Esophagus muscularis mucosa (tissue), 4 donors: ENCODE results near the gene ERV3-1. TPM values are rescaled to one million over a fixed set of nuclear protein-coding genes. Genes with fewer than 3 reads are reported as not detected.
"Not testable (repeated sequence)": the region's sequence is repeated elsewhere in the genome, so short reads cannot be mapped to it uniquely, and the experiment has no call there.

Experiments
- DNase-seq: peaks from one replicate; pipeline ENCODE4 v3.0.0-alpha.2; 2017; ENCODE audit errors: extremely low spot score
- H3K27ac ChIP-seq, 4 donors: fragments of 200-600 bp; sonication (generic); replicated peaks in 1 of 4; 1 replicate in 3 of 4; 2 replicates in 1 of 4; pipeline ENCODE4 v1.5.1; 2016 to 2019; ENCODE audit warnings: mild to moderate bottlenecking in 1 of 4
- H3K27me3 ChIP-seq, 4 donors: fragments of 200-600 bp; sonication (generic); one replicate each; pipeline versions ENCODE4 v1.5.1 to v1.6.0; 2016 to 2019
- H3K36me3 ChIP-seq, 4 donors: fragments of 200-600 bp; sonication (generic); one replicate each; pipeline ENCODE4 v1.5.1; 2016 to 2019
- H3K4me1 ChIP-seq, 4 donors: fragments of 200-600 bp; sonication (generic); one replicate each; pipeline ENCODE4 v1.5.1; 2016 to 2019
- H3K4me3 ChIP-seq, 4 donors: fragments of 200-600 bp; sonication (generic); 1 replicate in 2 of 4; 2 replicates in 2 of 4; pipeline ENCODE4 v1.5.1; 2016 to 2019; ENCODE audit warnings: mild to moderate bottlenecking in 4 of 4, moderate library complexity in 1 of 4
- H3K9me3 ChIP-seq, 4 donors: fragments of 200-600 bp; sonication (generic); 1 replicate in 3 of 4; 2 replicates in 1 of 4; pipeline ENCODE4 v1.5.1; 2016 to 2019
- CTCF ChIP-seq, 3 experiments: fragments of 200-600 bp in 2 of 3; fragments of 450-650 bp in 1 of 3; sonication (generic) in 2 of 3; IDR thresholded peaks; one replicate each; pipeline ENCODE4 v1.5.1; 2017 to 2019; ENCODE audit warnings: antibody characterized with exemption in 3 of 3, mild to moderate bottlenecking in 2 of 3, moderate library complexity in 1 of 3
- POLR2A ChIP-seq: fragments of 450-650 bp; IDR thresholded peaks from one replicate; pipeline ENCODE4 v1.6.1; 2017; ENCODE audit warnings: antibody characterized with exemption, moderate library complexity, mild to moderate bottlenecking, low read depth
- POLR2AphosphoS5 ChIP-seq, 2 donors: sonication (generic); formaldehyde crosslinking; IDR thresholded peaks; one replicate each; pipeline ENCODE4 v1.6.1; 2017; ENCODE audit warnings: antibody characterized with exemption in 2 of 2
- WGBS: methylation state at CpG from one replicate; pipeline ENCODE4 v1.1.5; 2018; 5-methylcytosine and 5-hydroxymethylcytosine counted together
- intact Hi-C: fragments of 100-400 bp; cut with DNase I; formaldehyde crosslinking; loops from one replicate; pipeline ENCODE4 v1.15.1; 2023
- total RNA-seq, 4 donors: library from RNA; depleted of rRNA; stranded (reverse); fragments of >200 nt; gene quantifications; one replicate each; pipeline versions ENCODE4 v1.1.0 to v1.2.1, GENCODE V29; 2016

Gene ERV3-1
- total RNA-seq, 4 donors from 2014 or later = 5.3 to 11.6 (median 7.5) TPM

DNA sequence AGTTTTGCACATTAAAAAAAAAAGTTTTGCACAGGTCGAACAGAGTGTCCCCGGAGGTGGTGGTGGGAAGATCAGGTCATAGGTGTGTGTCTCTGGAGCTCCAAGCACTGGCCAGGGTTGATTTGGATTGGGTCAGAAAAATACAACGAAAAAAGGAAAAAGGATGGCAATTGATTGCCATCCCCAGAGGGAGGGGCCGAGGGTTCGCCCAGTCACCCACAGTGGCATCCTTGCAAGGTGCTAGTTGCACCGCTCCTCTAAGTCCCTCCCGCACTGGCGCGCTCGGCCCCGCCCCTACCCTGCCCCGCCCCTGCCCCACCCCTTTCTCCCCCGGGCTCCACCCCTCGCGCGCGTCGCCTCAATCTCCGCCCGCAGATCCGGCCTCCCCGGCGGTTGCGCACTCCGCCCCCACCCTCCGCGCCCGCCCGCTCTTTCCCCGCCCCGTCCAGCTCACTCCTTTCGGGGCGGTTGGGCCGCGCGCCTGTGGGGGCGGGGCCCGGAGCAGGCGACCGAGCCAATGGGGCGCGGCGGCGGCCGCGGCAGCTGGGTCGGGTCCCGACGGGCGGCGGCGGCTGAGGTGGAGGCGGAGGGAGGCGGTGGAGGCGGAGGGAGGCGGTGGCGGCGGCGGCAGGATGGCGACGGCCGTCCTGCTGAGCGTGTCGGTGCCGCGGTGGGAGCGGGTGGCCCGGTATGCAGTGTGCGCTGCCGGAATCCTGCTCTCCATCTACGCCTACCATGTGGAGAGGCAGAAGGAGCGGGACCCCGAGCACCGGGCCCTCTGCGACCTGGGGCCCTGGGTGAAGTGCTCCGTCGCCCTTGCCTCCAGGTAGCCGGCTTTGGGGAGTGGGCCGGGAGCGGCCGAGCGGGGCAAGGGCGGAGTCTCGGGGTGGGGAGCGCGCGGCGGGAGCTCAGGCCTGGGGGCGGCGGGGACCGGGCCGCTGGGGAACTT is 31.5 kb upstream of the ERV3-1 start:
- peak overlapping the region; percentile 89 to 94 (median 92) for H3K27ac ChIP-seq
- peak; percentile 99 for DNase-seq
- WGBS = 7% methylated on average over 19 of the region's 92 CpGs
- no peaks in the 10 kb centered on the region for H3K9me3 ChIP-seq
- peaks cover 9 to 26% (median 22%) of the 10 kb centered on the region in 4 donors for H3K4me1 ChIP-seq
- peak overlapping the region; percentile 81 to 96 (median 84) for H3K4me3 ChIP-seq
- no peaks in the 10 kb centered on the region for H3K27me3 ChIP-seq
- intact Hi-C loops = loop anchor here (2.0 kb wide), 1 partner anchor 39 kb away; no protein-coding TSS in a partner anchor
- TF ChIP-seq POLR2AphosphoS5 (IDR thresholded peaks at IDR 0.05) = peak; percentile 9 to 46
- no peak for TF ChIP-seq POLR2A
- TF ChIP-seq CTCF (IDR thresholded peaks at IDR 0.05) = no peak
- no peaks in the 10 kb centered on the region for H3K36me3 ChIP-seq

GRCh38 chr7:65036526-65036925 is 30.0 kb upstream of the ERV3-1 start:
- Histone ChIP-seq H3K27ac (peak overlapping the region; percentile 18 to 65 (median 46)), H3K4me1 (peaks cover 9 to 26% (median 22%) of the 10 kb centered on the region in 4 donors)
- H3K9me3 ChIP-seq, H3K27me3 ChIP-seq, DNase-seq, H3K4me3 ChIP-seq, H3K36me3 ChIP-seq, intact Hi-C loops: not testable (repeated sequence)
- WGBS = 33% methylated on average over 2 of the region's 2 CpGs

DNA sequence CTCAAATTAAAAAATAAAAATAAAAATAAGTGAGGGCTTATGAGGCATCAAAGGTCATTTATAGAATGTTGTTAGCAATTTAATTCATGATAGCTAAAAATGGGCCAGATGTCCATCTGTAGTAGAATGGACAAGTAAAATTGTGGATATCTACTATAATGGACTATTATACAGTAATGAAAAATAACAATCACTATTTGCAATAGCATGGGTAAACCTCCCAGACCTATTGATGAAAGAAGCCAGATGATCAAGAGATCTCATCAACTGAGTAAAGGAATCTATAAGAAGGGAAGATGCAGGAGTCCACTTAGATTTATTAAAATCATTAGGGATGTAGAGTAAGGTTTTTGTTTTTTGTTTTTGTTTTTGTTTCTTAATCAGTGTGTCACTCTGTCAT is 29.0 kb upstream of the ERV3-1 start:
- peaks cover 8 to 23% (median 20%) of the 10 kb centered on the region in 4 donors for H3K4me1 ChIP-seq
- H3K9me3 ChIP-seq, H3K4me3 ChIP-seq, H3K27me3 ChIP-seq, H3K27ac ChIP-seq, DNase-seq, H3K36me3 ChIP-seq, intact Hi-C loops: not testable (repeated sequence)

DNA sequence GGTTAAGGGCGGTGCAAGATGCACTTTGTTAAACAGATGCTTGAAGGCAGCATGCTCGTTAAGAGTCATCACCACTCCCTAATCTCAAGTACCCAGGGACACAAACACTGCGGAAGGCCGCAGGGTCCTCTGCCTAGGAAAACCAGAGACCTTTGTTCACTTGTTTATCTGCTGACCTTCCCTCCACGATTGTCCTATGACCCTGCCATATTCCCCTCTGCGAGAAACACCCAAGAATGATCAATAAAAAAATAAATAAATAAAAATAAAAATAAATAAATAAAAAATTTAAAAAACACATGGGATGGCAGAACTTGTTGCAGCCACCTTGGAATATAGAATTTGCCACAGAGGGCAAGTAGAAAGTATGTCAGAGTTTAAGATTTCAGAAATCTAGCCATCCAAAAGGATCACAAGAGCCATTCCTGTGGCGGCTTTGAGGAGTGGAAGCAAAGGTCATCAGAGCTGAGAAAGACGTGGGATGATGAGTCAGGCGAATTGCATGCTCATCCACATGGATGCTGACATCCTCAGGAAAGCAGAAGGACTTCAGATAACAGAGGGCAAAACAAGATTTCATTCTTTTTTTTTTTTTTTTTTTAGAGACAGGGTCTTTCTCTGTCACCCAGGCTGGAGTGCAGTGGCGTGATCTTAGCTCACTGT is 27.8 kb upstream of the ERV3-1 start:
- H3K27me3 ChIP-seq, H3K9me3 ChIP-seq, DNase-seq, H3K27ac ChIP-seq, H3K4me3 ChIP-seq, intact Hi-C loops, H3K36me3 ChIP-seq: not testable (repeated sequence)
- H3K4me1 ChIP-seq = peaks cover 0 to 11% (median 10%) of the 10 kb centered on the region in 4 donors
- 81% methylated on average over 10 of the region's 10 CpGs for WGBS

GRCh38 chr7:65033391-65033790 is 26.9 kb upstream of the ERV3-1 start:
- H3K9me3 ChIP-seq, H3K27me3 ChIP-seq, DNase-seq, intact Hi-C loops, H3K4me1 ChIP-seq, H3K36me3 ChIP-seq, H3K4me3 ChIP-seq, H3K27ac ChIP-seq: not testable (repeated sequence)
- WGBS = 99% methylated on average over 14 of the region's 30 CpGs

DNA sequence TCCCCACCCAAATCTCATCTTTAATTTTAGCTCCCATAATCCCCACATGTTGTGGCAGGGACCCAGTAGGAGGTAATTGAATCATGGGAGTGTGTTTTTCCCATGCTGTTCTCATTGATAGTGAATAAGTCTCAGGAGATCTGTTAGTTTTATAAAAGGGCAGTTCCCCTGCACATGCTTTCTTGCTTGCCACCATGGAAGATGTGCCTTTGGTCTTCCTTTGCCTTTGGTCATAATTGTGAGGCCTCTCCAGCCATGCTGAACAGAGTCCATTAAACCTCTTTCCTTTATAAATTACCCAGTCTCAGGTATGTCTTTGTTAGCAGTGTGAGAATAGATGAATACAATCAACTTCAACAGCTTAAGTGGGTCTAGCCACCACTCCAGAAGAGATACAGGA is 18.5 kb upstream of the ERV3-1 start:
- H3K4me1 ChIP-seq, intact Hi-C loops, DNase-seq, H3K4me3 ChIP-seq, H3K36me3 ChIP-seq, H3K27ac ChIP-seq, H3K9me3 ChIP-seq, H3K27me3 ChIP-seq: not testable (repeated sequence)

DNA sequence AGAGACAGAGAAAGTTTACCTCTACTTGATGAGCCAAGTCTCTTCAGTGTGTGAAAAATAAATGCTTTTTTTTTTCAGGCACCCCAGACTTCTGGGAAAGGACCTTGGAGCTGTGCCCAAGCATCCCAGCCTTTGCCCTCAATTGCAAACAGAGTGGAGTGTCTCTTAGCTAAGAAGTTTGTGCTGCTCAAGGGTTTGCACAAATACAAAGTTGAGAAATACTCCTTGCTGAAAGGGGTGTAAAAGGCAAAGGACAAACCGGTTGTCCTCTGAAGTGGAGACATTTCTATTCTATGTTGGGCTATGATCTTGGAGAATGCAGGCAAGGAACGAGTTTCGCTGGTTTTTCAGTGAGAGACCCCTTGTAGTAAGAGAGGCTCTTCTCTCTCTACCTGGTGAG is 14.5 kb upstream of the ERV3-1 start:
- H3K4me1 ChIP-seq, H3K27me3 ChIP-seq, H3K4me3 ChIP-seq, H3K27ac ChIP-seq, DNase-seq, H3K36me3 ChIP-seq, H3K9me3 ChIP-seq, intact Hi-C loops: not testable (repeated sequence)
- WGBS = 67% methylated on average over 2 of the region's 3 CpGs

DNA sequence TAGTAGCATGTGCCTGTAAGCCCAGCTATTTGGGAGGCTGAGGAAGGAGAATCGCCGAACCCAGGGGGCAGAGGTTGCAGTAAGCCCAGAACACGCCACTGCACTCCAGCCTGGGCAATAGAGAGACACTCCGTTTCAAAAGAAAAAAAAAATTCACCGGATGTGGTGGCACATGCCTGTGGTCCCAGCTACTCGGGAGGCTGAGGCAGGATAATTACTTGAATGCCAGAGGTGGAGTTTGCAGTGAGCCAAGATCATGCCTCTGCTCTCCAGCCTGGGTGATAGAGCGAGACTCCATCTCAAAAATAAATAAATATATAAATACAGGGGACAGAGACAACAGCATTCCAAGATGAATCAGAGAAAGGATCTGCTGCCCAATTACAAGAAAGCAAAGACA is 3.4 kb upstream of the ERV3-1 start:
- 96% methylated on average over 7 of the region's 7 CpGs for WGBS
- H3K9me3 ChIP-seq, intact Hi-C loops, H3K27me3 ChIP-seq, H3K27ac ChIP-seq, DNase-seq, H3K4me3 ChIP-seq, H3K36me3 ChIP-seq: not testable (repeated sequence)
- H3K4me1 ChIP-seq = peaks cover 11 to 19% (median 18%) of the 10 kb centered on the region in 4 donors

- H3K27ac ChIP-seq, intact Hi-C loops, DNase-seq, H3K36me3 ChIP-seq, H3K9me3 ChIP-seq, H3K27me3 ChIP-seq, H3K4me3 ChIP-seq: not testable (repeated sequence)
- WGBS = 80% methylated on average over 2 of the region's 2 CpGs
- peaks cover 15 to 24% (median 23%) of the 10 kb centered on the region in 4 donors for H3K4me1 ChIP-seq
Observed at GRCh38 chr7:65009394-65009793, 2.9 kb upstream of the ERV3-1 start.

DNA sequence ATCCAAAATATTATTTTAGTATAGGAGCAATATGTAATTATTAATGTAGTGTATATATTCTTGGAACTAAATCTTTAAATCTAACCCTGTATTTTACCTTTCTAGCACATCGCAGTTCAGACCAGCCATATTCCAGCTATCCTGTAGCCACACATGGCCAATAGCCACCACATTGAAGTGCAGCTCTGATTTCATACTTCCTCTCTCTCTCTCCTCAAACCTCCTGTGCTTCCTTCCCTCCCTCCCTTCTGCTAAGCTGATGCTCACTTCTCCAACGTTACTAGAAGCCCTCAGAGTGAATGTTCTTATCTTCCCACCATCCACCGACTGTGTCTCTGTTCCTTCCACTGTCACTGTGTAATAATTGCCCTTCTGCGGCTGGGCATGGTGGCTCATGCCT is 549 bp upstream of the ERV3-1 start:
- H3K9me3 ChIP-seq, DNase-seq, intact Hi-C loops, H3K36me3 ChIP-seq, H3K27me3 ChIP-seq: not testable (repeated sequence)
- H3K27ac ChIP-seq = peak overlapping the region; percentile 83 to 90 (median 87)
- peak overlapping the region; percentile 68 to 89 (median 76) for H3K4me3 ChIP-seq
- H3K4me1 ChIP-seq = peaks cover 18 to 47% (median 36%) of the 10 kb centered on the region in 4 donors
- 69% methylated on average over 4 of the region's 4 CpGs for WGBS
